ENCODE data around the gene F7.

The F7 gene

DNA sequence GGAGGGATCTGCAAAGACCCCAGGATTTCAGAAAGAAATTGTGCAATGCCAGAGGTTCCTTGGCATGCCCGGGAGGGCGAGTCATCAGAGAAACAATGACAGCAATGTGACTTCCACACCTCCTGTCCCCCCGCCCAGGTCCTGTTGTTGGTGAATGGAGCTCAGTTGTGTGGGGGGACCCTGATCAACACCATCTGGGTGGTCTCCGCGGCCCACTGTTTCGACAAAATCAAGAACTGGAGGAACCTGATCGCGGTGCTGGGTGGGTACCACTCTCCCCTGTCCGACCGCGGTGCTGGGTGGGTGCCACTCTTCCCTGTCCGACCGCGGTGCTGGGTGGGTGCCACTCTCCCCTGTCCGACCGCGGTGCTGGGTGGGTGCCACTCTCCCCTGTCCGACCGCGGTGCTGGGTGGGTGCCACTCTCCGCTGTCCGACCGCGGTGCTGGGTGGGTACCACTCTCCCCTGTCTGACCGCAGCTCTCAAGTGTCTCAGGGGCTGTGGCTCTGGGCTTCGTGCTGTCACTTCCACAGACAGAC, 11.8 kb downstream of the F7 start:
- no peaks in the 10 kb centered on the region; the same call in 1 of the 2 replicates for H3K9me3 ChIP-seq (ENCODE audit: insufficient read depth, low read length)
- TF ChIP-seq YY1 (IDR thresholded peaks at IDR 0.05; ENCODE audit: insufficient read depth, insufficient read length) = no peak
- TF ChIP-seq SUZ12 (IDR thresholded peaks at IDR 0.05; ENCODE audit: extremely low read depth, insufficient read depth, insufficient read length) = no peak
- no peak for TF ChIP-seq ZNF274 (IDR thresholded peaks at IDR 0.05; ENCODE audit: low read depth, low read length)
- H3K9ac ChIP-seq (ENCODE audit: insufficient read length, low read depth) = no peak overlapping the region
- DNase-seq (ENCODE audit: low read depth, low spot score) = no peak
- no peaks in the 10 kb centered on the region for H3K36me3 ChIP-seq (ENCODE audit: insufficient read depth, insufficient read length, low read length)
- no peaks in the 10 kb centered on the region for H3K27me3 ChIP-seq (ENCODE audit: insufficient read depth, insufficient read length)
- no peak overlapping the region for H3K4me3 ChIP-seq (ENCODE audit: insufficient read length, low read depth)
- H3K4me1 ChIP-seq (ENCODE audit: insufficient read depth, insufficient read length) = no peaks in the 10 kb centered on the region

GRCh38 chr13:113117911-113118260, 12.3 kb downstream of the F7 start:
- H3K9ac ChIP-seq (ENCODE audit: insufficient read length, low read depth) = no peak overlapping the region
- no peak for DNase-seq (ENCODE audit: low read depth, low spot score)
- H3K27me3 ChIP-seq (ENCODE audit: insufficient read depth, insufficient read length) = no peaks in the 10 kb centered on the region
- no peaks in the 10 kb centered on the region for H3K36me3 ChIP-seq (ENCODE audit: insufficient read depth, insufficient read length, low read length)
- peaks cover 4% of the 10 kb centered on the region for H3K4me1 ChIP-seq (ENCODE audit: insufficient read depth, insufficient read length)
- TF ChIP-seq YY1 (IDR thresholded peaks at IDR 0.05; ENCODE audit: insufficient read depth, insufficient read length) (no peak), SUZ12 (IDR thresholded peaks at IDR 0.05; ENCODE audit: extremely low read depth, insufficient read depth, insufficient read length) (no peak), ZNF274 (IDR thresholded peaks at IDR 0.05; ENCODE audit: low read depth, low read length) (no peak)
- no peak overlapping the region for H3K4me3 ChIP-seq (ENCODE audit: insufficient read length, low read depth)
- no peaks in the 10 kb centered on the region; the same call in 1 of the 2 replicates for H3K9me3 ChIP-seq (ENCODE audit: insufficient read depth, low read length)

- TF ChIP-seq ZNF274 (IDR thresholded peaks at IDR 0.05; ENCODE audit: low read depth, low read length) = no peak
- TF ChIP-seq SUZ12 (IDR thresholded peaks at IDR 0.05; ENCODE audit: extremely low read depth, insufficient read depth, insufficient read length) = no peak
- no peak for TF ChIP-seq YY1 (IDR thresholded peaks at IDR 0.05; ENCODE audit: insufficient read depth, insufficient read length)
- Histone ChIP-seq H3K9me3 (ENCODE audit: insufficient read depth, low read length) (no peaks in the 10 kb centered on the region; the same call in 1 of the 2 replicates), H3K27me3 (ENCODE audit: insufficient read depth, insufficient read length) (no peaks in the 10 kb centered on the region), H3K4me3 (ENCODE audit: insufficient read length, low read depth) (no peak overlapping the region), H3K9ac (ENCODE audit: insufficient read length, low read depth) (no peak overlapping the region), H3K36me3 (ENCODE audit: insufficient read depth, insufficient read length, low read length) (no peaks in the 10 kb centered on the region), H3K4me1 (ENCODE audit: insufficient read depth, insufficient read length) (peaks cover 9% of the 10 kb centered on the region)
- DNase-seq (ENCODE audit: low read depth, low spot score) = no peak
These were observed 12.8 kb downstream of the F7 start for GRCh38 chr13:113118261-113119021.

- Histone ChIP-seq H3K4me1 (ENCODE audit: insufficient read depth, insufficient read length) (peaks cover 12% of the 10 kb centered on the region), H3K9ac (ENCODE audit: insufficient read length, low read depth) (no peak overlapping the region), H3K27me3 (ENCODE audit: insufficient read depth, insufficient read length) (no peaks in the 10 kb centered on the region), H3K36me3 (ENCODE audit: insufficient read depth, insufficient read length, low read length) (no peaks in the 10 kb centered on the region), H3K4me3 (ENCODE audit: insufficient read length, low read depth) (no peak overlapping the region), H3K9me3 (ENCODE audit: insufficient read depth, low read length) (no peaks in the 10 kb centered on the region; the same call in 1 of the 2 replicates)
- no peak for TF ChIP-seq ZNF274 (IDR thresholded peaks at IDR 0.05; ENCODE audit: low read depth, low read length)
- no peak for TF ChIP-seq YY1 (IDR thresholded peaks at IDR 0.05; ENCODE audit: insufficient read depth, insufficient read length)
- no peak for TF ChIP-seq SUZ12 (IDR thresholded peaks at IDR 0.05; ENCODE audit: extremely low read depth, insufficient read depth, insufficient read length)
- DNase-seq (ENCODE audit: low read depth, low spot score) = no peak
These were observed 13.7 kb downstream of the F7 start for GRCh38 chr13:113119166-113119821.

- Histone ChIP-seq H3K4me1 (ENCODE audit: insufficient read depth, insufficient read length) (peaks cover 14% of the 10 kb centered on the region), H3K27me3 (ENCODE audit: insufficient read depth, insufficient read length) (no peaks in the 10 kb centered on the region), H3K4me3 (ENCODE audit: insufficient read length, low read depth) (no peak overlapping the region), H3K9ac (ENCODE audit: insufficient read length, low read depth) (no peak overlapping the region), H3K9me3 (ENCODE audit: insufficient read depth, low read length) (no peaks in the 10 kb centered on the region; the same call in 1 of the 2 replicates), H3K36me3 (ENCODE audit: insufficient read depth, insufficient read length, low read length) (no peaks in the 10 kb centered on the region)
- no peak for DNase-seq (ENCODE audit: low read depth, low spot score)
- TF ChIP-seq ZNF274 (IDR thresholded peaks at IDR 0.05; ENCODE audit: low read depth, low read length) (no peak), SUZ12 (IDR thresholded peaks at IDR 0.05; ENCODE audit: extremely low read depth, insufficient read depth, insufficient read length) (no peak), YY1 (IDR thresholded peaks at IDR 0.05; ENCODE audit: insufficient read depth, insufficient read length) (no peak)
These were observed 14.2 kb downstream of the F7 start for GRCh38 chr13:113119822-113120189.

- Histone ChIP-seq H3K9ac (ENCODE audit: insufficient read length, low read depth) (no peak overlapping the region), H3K27me3 (ENCODE audit: insufficient read depth, insufficient read length) (no peaks in the 10 kb centered on the region), H3K36me3 (ENCODE audit: insufficient read depth, insufficient read length, low read length) (no peaks in the 10 kb centered on the region), H3K4me3 (ENCODE audit: insufficient read length, low read depth) (no peak overlapping the region), H3K9me3 (ENCODE audit: insufficient read depth, low read length) (no peaks in the 10 kb centered on the region), H3K4me1 (ENCODE audit: insufficient read depth, insufficient read length) (peaks cover 14% of the 10 kb centered on the region)
- no peak for DNase-seq (ENCODE audit: low read depth, low spot score)
- TF ChIP-seq SUZ12 (IDR thresholded peaks at IDR 0.05; ENCODE audit: extremely low read depth, insufficient read depth, insufficient read length) (no peak), ZNF274 (IDR thresholded peaks at IDR 0.05; ENCODE audit: low read depth, low read length) (no peak), YY1 (IDR thresholded peaks at IDR 0.05; ENCODE audit: insufficient read depth, insufficient read length) (no peak)
These were observed 14.9 kb downstream of the F7 start for GRCh38 chr13:113120300-113121182.
